Loucy (cell line): ENCODE measurements around the gene ZNF785.
"Not testable (repeated sequence)": the region's sequence is repeated elsewhere in the genome, so short reads cannot be mapped to it uniquely, and the experiment has no call there.

Source experiments
- CTCF ChIP-seq: fragments of 200-600 bp; sonication (generic); conservative IDR thresholded peaks from 2 replicates; pipeline ENCODE4 v1.5.1; 2014; ENCODE audit warnings: mild to moderate bottlenecking, antibody characterized with exemption, low read length
- EZH2phosphoT487 ChIP-seq: fragments of 200-600 bp; IDR thresholded peaks from 2 replicates; pipeline ENCODE4 v1.6.1; 2018; ENCODE audit warnings: antibody characterized with exemption, mild to moderate bottlenecking, moderate library complexity, borderline replicate concordance

GRCh38 chr16:30589582-30589981 is 4.1 kb upstream of the ZNF785 start:
- TF ChIP-seq CTCF, EZH2phosphoT487: not testable (repeated sequence)
